ENCODE measurements around the gene RNF31.

GRCh38 chr14:24149302-24149969 lies 2.1 kb downstream of the RNF31 start:
- TF ChIP-seq POLR2A (IDR thresholded peaks at IDR 0.05) (no peak), POLR2AphosphoS5 (IDR thresholded peaks at IDR 0.05) (no peak), CTCF (IDR thresholded peaks at IDR 0.05) (no peak), EP300 (IDR thresholded peaks at IDR 0.05) (no peak)

Data from gastroesophageal sphincter (tissue), 3 donors.